ENCODE measurements around the gene CST9. TPM values are rescaled to one million over a fixed set of nuclear protein-coding genes. Genes with fewer than 3 reads are reported as not detected.

The CST9 gene
- total and polyA plus RNA-seq, 2 donors (not counting 3 experiments of a cell fraction or from before 2014, with no cell fraction given) = not detected

- no peaks in the 10 kb centered on the region for H4K20me1 ChIP-seq (replicated peaks; ENCODE audit: control insufficient read depth, extremely low read depth, insufficient read depth, low read length)
- H2AFZ ChIP-seq (ENCODE audit: low read depth, low read length) = peak overlapping the region; percentile 44
- TF ChIP-seq CTCF (IDR thresholded peaks at IDR 0.05; ENCODE audit: extremely low read depth in 1 of 2, insufficient read depth in 1 of 2, low read depth in 1 of 2, low read length in 2 of 2) = peak; percentile 86 to 90
- TF ChIP-seq MYC (IDR thresholded peaks at IDR 0.05; ENCODE audit: low read depth, low read length) = no peak
- H3K27me3 ChIP-seq (ENCODE audit: control insufficient read depth in 2 of 2, insufficient read depth in 2 of 2, low read length in 2 of 2) = peaks cover 8% of the 10 kb centered on the region in 2 experiments
- H3K79me2 ChIP-seq (ENCODE audit: control insufficient read depth, insufficient read depth, low read length) = no peaks in the 10 kb centered on the region
- H3K4me3 ChIP-seq (replicated peaks in 1 of 3; ENCODE audit: insufficient read depth in 1 of 3, low read depth in 1 of 3, low read length in 3 of 3) = no peak overlapping the region
- H3K4me2 ChIP-seq (ENCODE audit: insufficient read depth, low read length) = no peak overlapping the region
- no peaks in the 10 kb centered on the region for H3K9me3 ChIP-seq (replicated peaks; ENCODE audit: control insufficient read depth, insufficient read depth, low read length)
- no TSS peak for BruUV-seq (replicated peaks)
- no peak overlapping the region for H3K27ac ChIP-seq (ENCODE audit: insufficient read depth, low read depth, low read length)
- CTCF ChIA-PET = interaction anchor here (0.8 to 2.8 kb wide), 7 partner anchors 13 to 387 kb away, joined by 3 to 12 read pairs (median 4); partner anchors contain the start of gene CST3
- dilution Hi-C loops (cut with MboI; ENCODE audit: extremely low pct_ligation_motif_present, low sequenced_read_pairs) (no loop called here), intact Hi-C loops (cut with micrococcal nuclease) (loop anchor here (1.0 to 10.0 kb wide), 6 partner anchors 31 to 922 kb away; partner anchors contain the start of genes CST3 and THBD)
- POLR2A ChIA-PET = no interaction called here
- DNase-seq (ENCODE audit: low read depth, low spot score) (peak; percentile 67), FAIRE-seq (peak; percentile 89)
- no peaks in the 10 kb centered on the region for H3K9me1 ChIP-seq (replicated peaks; ENCODE audit: control insufficient read depth, extremely low read depth, insufficient read depth, low read length)
- H3K9ac ChIP-seq (replicated peaks; ENCODE audit: extremely low read depth, insufficient read depth, low read length) = no peak overlapping the region
- H3K36me3 ChIP-seq (ENCODE audit: control insufficient read depth in 2 of 2, extremely low read depth in 1 of 2, insufficient read depth in 2 of 2, low read length in 2 of 2) = no peaks in the 10 kb centered on the region
- no peaks in the 10 kb centered on the region for H3K4me1 ChIP-seq (ENCODE audit: control insufficient read depth, extremely low read depth, insufficient read depth, low read length)
Observed at GRCh38 chr20:23606652-23607049, 934 bp upstream of the CST9 start.

- Histone ChIP-seq H3K9me1 (replicated peaks; ENCODE audit: control insufficient read depth, extremely low read depth, insufficient read depth, low read length) (no peaks in the 10 kb centered on the region), H3K4me2 (ENCODE audit: insufficient read depth, low read length) (no peak overlapping the region), H3K9ac (replicated peaks; ENCODE audit: extremely low read depth, insufficient read depth, low read length) (no peak overlapping the region), H3K79me2 (ENCODE audit: control insufficient read depth, insufficient read depth, low read length) (no peaks in the 10 kb centered on the region), H3K27ac (ENCODE audit: insufficient read depth, low read depth, low read length) (no peak overlapping the region), H3K36me3 (ENCODE audit: control insufficient read depth in 2 of 2, extremely low read depth in 1 of 2, insufficient read depth in 2 of 2, low read length in 2 of 2) (no peaks in the 10 kb centered on the region), H2AFZ (ENCODE audit: low read depth, low read length) (no peak overlapping the region), H3K27me3 (ENCODE audit: control insufficient read depth in 2 of 2, insufficient read depth in 2 of 2, low read length in 2 of 2) (peaks cover 9 to 12% of the 10 kb centered on the region in 2 experiments), H3K9me3 (replicated peaks; ENCODE audit: control insufficient read depth, insufficient read depth, low read length) (no peaks in the 10 kb centered on the region), H3K4me3 (replicated peaks in 1 of 3; ENCODE audit: insufficient read depth in 1 of 3, low read depth in 1 of 3, low read length in 3 of 3) (no peak overlapping the region), H3K4me1 (ENCODE audit: control insufficient read depth, extremely low read depth, insufficient read depth, low read length) (no peaks in the 10 kb centered on the region), H4K20me1 (replicated peaks; ENCODE audit: control insufficient read depth, extremely low read depth, insufficient read depth, low read length) (no peaks in the 10 kb centered on the region)
- CTCF ChIA-PET = interaction anchor here (1.0 to 2.2 kb wide), 2 partner anchors 160 to 162 kb away, joined by 3 to 8 read pairs; no protein-coding TSS in a partner anchor
- POLR2A ChIA-PET = no interaction called here
- dilution Hi-C loops (cut with MboI; ENCODE audit: extremely low pct_ligation_motif_present, low sequenced_read_pairs) (no loop called here), intact Hi-C loops (cut with micrococcal nuclease) (loop anchor here (10.0 kb wide), 3 partner anchors 60 to 920 kb away; partner anchors contain the start of gene THBD)
- BruUV-seq (replicated peaks) = no TSS peak
- TF ChIP-seq POLR2AphosphoS5 (IDR thresholded peaks at IDR 0.05; ENCODE audit: insufficient read depth, low read depth, low read length) = no peak
- no peak for TF ChIP-seq FOS (IDR thresholded peaks at IDR 0.05; ENCODE audit: borderline replicate concordance, insufficient read depth, low read length)
- TF ChIP-seq MYC (IDR thresholded peaks at IDR 0.05; ENCODE audit: low read depth, low read length) = no peak
- TF ChIP-seq JUN (IDR thresholded peaks at IDR 0.05; ENCODE audit: borderline replicate concordance, insufficient read depth, insufficient read length, low read depth) = no peak
- TF ChIP-seq POLR2A (IDR thresholded peaks at IDR 0.05; ENCODE audit: low read depth, low read length) = no peak
- no peak for TF ChIP-seq GATA2 (IDR thresholded peaks at IDR 0.05; ENCODE audit: insufficient read depth, insufficient read length, low read depth, low read length)
- no peak for TF ChIP-seq MAX (IDR thresholded peaks at IDR 0.05; ENCODE audit: insufficient read depth, insufficient read length)
- TF ChIP-seq CTCF (IDR thresholded peaks at IDR 0.05; ENCODE audit: extremely low read depth in 1 of 2, insufficient read depth in 1 of 2, low read depth in 1 of 2, low read length in 2 of 2) = no peak
- no peak for TF ChIP-seq EZH2 (IDR thresholded peaks at IDR 0.05; ENCODE audit: borderline replicate concordance, low read depth, low read length, severe bottlenecking)
- FAIRE-seq (no peak), DNase-seq (ENCODE audit: low read depth, low spot score) (no peak)
Observed at GRCh38 chr20:23604306-23604705, 1.4 kb downstream of the CST9 start.

All from endothelial cell of umbilical vein (primary cell).